Activated CD8-positive, alpha-beta T cell treated with anti-CD3 and anti-CD28 coated beads for 36 hours (primary cell): ENCODE data around the gene RIMOC1. TPM values are rescaled to one million over a fixed set of nuclear protein-coding genes. Genes with fewer than 3 reads are reported as not detected.

Experiments
- ATAC-seq: fragments of 200-7000 bp; cut with Tn5 transposase; one replicate; pipeline ENCODE4 v1.10.0; 2021; ENCODE audit warnings: mild to moderate bottlenecking, moderate library complexity
- CTCF ChIA-PET: fragments of 350-600 bp; sonication (Branson Sonifier 250); formaldehyde crosslinking; loops from one replicate; lab custom pipeline; 2021; ENCODE audit warnings: antibody characterized with exemption; lab: Charles Lee
- POLR2A ChIA-PET: fragments of 350-600 bp; sonication (Branson Sonifier 250); formaldehyde crosslinking; loops from one replicate; lab custom pipeline; 2021; ENCODE audit warnings: antibody characterized with exemption; lab: Charles Lee
- DNase-seq: peaks from one replicate; pipeline ENCODE4 v3.0.0-alpha.2; 2020
- H3K27ac Mint-ChIP-seq: one replicate; pipeline ENCODE4 v1.8.0; 2021; ENCODE audit warnings: mild to moderate bottlenecking, mixed read lengths
- H3K27me3 Mint-ChIP-seq: one replicate; pipeline ENCODE4 v1.8.0; 2021; ENCODE audit warnings: mixed read lengths
- H3K36me3 Mint-ChIP-seq: one replicate; pipeline ENCODE4 v1.8.0; 2021; ENCODE audit warnings: low read depth, mixed read lengths
- H3K4me1 Mint-ChIP-seq: one replicate; pipeline ENCODE4 v1.8.0; 2021; ENCODE audit warnings: low read depth, mixed read lengths
- H3K4me3 Mint-ChIP-seq: one replicate; pipeline ENCODE4 v1.8.0; 2021; ENCODE audit warnings: mild to moderate bottlenecking, moderate library complexity, mixed read lengths
- H3K9me3 Mint-ChIP-seq: one replicate; pipeline ENCODE4 v1.8.0; 2021; ENCODE audit warnings: mixed read lengths
- CTCF ChIP-seq: fragments of 200-600 bp; IDR thresholded peaks from one replicate; pipeline ENCODE4 v1.8.0; 2022; ENCODE audit warnings: antibody characterized with exemption, mild to moderate bottlenecking
- intact Hi-C: fragments of 100-400 bp; cut with micrococcal nuclease; formaldehyde crosslinking; loops from one replicate; pipeline ENCODE4 v1.10.0; 2022
- total RNA-seq, 2 experiments: library from RNA; stranded (reverse); gene quantifications; one replicate each; pipeline ENCODE4 v1.2.3, GENCODE V29; 2021

The RIMOC1 gene, protein sequence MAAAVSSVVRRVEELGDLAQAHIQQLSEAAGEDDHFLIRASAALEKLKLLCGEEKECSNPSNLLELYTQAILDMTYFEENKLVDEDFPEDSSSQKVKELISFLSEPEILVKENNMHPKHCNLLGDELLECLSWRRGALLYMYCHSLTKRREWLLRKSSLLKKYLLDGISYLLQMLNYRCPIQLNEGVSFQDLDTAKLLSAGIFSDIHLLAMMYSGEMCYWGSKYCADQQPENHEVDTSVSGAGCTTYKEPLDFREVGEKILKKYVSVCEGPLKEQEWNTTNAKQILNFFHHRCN
- total RNA-seq: 10 to 100 TPM; 19.5 to 19.8 TPM

DNA sequence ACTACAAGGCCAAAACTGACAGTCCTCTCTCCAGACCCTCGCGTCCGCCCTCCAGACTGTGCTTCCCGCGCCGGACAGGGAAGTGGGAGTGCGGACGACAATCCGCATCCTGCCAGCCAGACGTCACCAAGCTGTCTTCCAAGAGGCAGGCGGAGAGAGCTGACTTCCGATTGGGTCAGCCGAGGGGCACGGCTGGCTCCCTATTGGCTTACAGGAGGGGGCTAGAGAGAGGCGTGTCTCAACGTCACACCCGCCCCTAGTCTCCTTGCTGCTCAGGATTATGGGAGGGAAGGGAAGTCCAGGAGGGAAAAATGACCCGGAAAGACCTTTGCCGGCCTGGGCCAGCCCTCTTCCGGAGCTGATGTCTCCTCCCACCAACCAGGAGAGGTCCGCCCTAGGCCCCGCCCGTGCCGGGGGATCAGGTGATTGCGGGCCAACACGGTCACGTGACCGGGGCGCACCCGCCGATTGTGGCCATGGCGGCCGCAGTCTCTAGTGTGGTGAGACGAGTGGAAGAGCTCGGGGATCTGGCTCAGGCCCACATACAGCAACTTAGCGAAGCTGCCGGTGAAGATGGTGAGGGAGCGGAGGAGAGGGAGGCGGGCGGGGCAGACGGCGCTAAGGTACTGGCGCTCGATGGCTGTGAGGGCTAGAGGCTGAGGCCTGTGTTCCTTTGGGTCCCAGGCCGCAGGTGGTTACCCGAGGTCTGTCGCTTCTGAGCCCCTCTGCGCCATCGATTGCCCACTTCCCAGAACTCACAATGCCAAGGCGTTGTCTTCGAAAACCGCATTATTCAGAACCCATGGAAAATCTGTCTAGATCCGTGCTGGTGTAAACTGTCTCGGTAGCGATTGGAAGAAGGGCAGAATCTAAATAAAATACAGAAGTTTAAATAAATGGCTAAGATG is at the start of gene RIMOC1:
TSS of gene RIMOC1 (plus strand) at position 453 of the 908 bp plus-strand sequence. CDS start at position 477, 24 bp downstream.
- Mint-ChIP-seq H3K4me3 (peak within 1 kb of the TSS; percentile 95), H3K27me3 (peaks cover 3% of the 10 kb centered on the region), H3K27ac (peak within 1 kb of the TSS; percentile 99), H3K9me3 (no peaks in the 10 kb centered on the region), H3K4me1 (peaks cover 41% of the 10 kb centered on the region), H3K36me3 (peaks cover 25% of the 10 kb centered on the region)
- TF ChIP-seq CTCF: no peak
- ChIA-PET POLR2A (interaction anchor here (1.1 to 2.9 kb wide), 10 partner anchors 8 to 1700 kb away, joined by 3 to 23 read pairs (median 5); partner anchors contain the start of genes FBXO4 and OXCT1), CTCF (interaction anchor here (0.6 to 1.6 kb wide), 6 partner anchors 25 to 48 kb away, joined by 3 to 6 read pairs (median 3); no protein-coding TSS in a partner anchor)
- intact Hi-C loops: loop anchor here (2.0 kb wide), 2 partner anchors 21 to 33 kb away; partner anchors contain the start of genes FBXO4 and OXCT1
- ATAC-seq (peak; percentile 96), DNase-seq (peak; percentile 97)

- TF ChIP-seq CTCF: peak; percentile 75
- no peak overlapping the region for H3K4me3 Mint-ChIP-seq
- H3K9me3 Mint-ChIP-seq: no peaks in the 10 kb centered on the region
- ChIA-PET CTCF (interaction anchor here (0.6 to 7.6 kb wide), 41 partner anchors 8 to 952 kb away, joined by 3 to 122 read pairs (median 4); partner anchors contain the start of gene OXCT1), POLR2A (interaction anchor here (0.8 to 0.9 kb wide), 2 partner anchors 14 to 71 kb away, joined by 3 to 5 read pairs; no protein-coding TSS in a partner anchor)
- H3K4me1 Mint-ChIP-seq: peaks cover 25% of the 10 kb centered on the region
- H3K27me3 Mint-ChIP-seq: no peaks in the 10 kb centered on the region
- ATAC-seq (peak; percentile 76), DNase-seq (peak; percentile 58)
- H3K36me3 Mint-ChIP-seq: peaks cover 36% of the 10 kb centered on the region
- H3K27ac Mint-ChIP-seq: no peak overlapping the region
- intact Hi-C loops: loop anchor here (2.0 to 5.0 kb wide), 2 partner anchors 70 to 200 kb away; partner anchors contain the start of gene FBXO4
These were observed 47.3 kb upstream of the RIMOC1 start for GRCh38 chr5:41856644-41857491.

DNA sequence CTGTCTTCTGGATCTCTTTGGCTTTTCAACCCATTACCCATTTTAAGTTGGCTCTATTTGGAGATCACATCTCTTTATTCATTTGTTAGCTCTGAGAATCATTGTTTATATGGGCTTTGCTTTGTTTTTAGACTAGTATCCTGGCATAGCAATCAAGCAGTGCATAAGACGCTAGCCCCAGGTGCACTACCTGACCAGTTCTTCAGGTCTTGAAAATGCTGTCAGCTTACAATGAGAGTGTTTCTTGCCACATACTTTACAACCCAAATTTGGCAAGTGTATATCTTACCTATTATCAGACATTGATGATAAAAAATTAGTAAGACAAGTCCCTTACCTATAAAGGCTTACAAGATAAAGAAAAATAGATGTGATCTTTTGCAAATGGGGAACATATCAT is 46.2 kb upstream of the RIMOC1 start:
- no peak overlapping the region for H3K4me3 Mint-ChIP-seq
- peaks cover 24% of the 10 kb centered on the region for H3K4me1 Mint-ChIP-seq
- ChIA-PET CTCF (interaction anchor here (0.6 to 7.6 kb wide), 4 partner anchors 8 to 657 kb away, joined by 3 to 122 read pairs (median 5); no protein-coding TSS in a partner anchor), POLR2A (interaction anchor here (0.8 to 1.9 kb wide), 2 partner anchors 9 to 11 kb away, joined by 4 to 5 read pairs; no protein-coding TSS in a partner anchor)
- H3K27ac Mint-ChIP-seq: peak overlapping the region; percentile 66
- no peaks in the 10 kb centered on the region for H3K9me3 Mint-ChIP-seq
- DNase-seq: no peak
- TF ChIP-seq CTCF: no peak
- intact Hi-C loops: loop anchor here (2.0 to 5.0 kb wide), 2 partner anchors 69 to 199 kb away; partner anchors contain the start of gene FBXO4
- peaks cover 32% of the 10 kb centered on the region for H3K36me3 Mint-ChIP-seq
- H3K27me3 Mint-ChIP-seq: no peaks in the 10 kb centered on the region
- no peak for ATAC-seq

DNA sequence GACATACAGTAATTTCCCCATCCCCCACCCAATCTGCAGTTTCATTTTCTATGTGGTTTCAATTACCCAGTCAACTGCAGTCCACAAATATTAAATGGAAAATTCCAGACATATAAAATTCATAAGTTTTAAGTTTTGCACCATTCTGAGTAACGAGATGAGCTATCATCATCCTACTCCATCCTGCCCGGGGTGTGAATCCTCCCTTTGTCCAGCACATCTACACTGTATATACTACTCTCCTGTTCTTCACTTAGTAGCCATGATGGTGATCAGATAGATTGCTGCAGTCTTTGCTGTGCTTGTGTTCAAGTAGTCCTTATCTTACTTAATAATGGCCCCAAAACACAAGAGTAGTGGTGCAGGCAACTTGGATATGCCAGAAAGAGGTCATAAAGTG is 45.3 kb upstream of the RIMOC1 start:
- ChIA-PET POLR2A (interaction anchor here (0.9 to 1.9 kb wide), 2 partner anchors 9 to 66 kb away, joined by 4 to 5 read pairs; partner anchors contain the start of gene FBXO4), CTCF (interaction anchor here (1.3 to 7.6 kb wide), 3 partner anchors 15 to 197 kb away, joined by 3 to 122 read pairs (median 4); no protein-coding TSS in a partner anchor)
- no peaks in the 10 kb centered on the region for H3K9me3 Mint-ChIP-seq
- no peak for TF ChIP-seq CTCF
- ATAC-seq: peak; percentile 60
- peaks cover 35% of the 10 kb centered on the region for H3K36me3 Mint-ChIP-seq
- peak; percentile 16 for DNase-seq
- intact Hi-C loops: loop anchor here (5.0 kb wide), 1 partner anchor 68 kb away; the partner anchor contains the start of gene FBXO4
- H3K27me3 Mint-ChIP-seq: no peaks in the 10 kb centered on the region
- peak overlapping the region; percentile 79 for H3K27ac Mint-ChIP-seq
- H3K4me1 Mint-ChIP-seq: peaks cover 31% of the 10 kb centered on the region
- H3K4me3 Mint-ChIP-seq: no peak overlapping the region
